NOMO-1 (cell line): Measurements from ENCODE around the gene SLC25A52.
"Not testable (repeated sequence)": the region's sequence is repeated elsewhere in the genome, so short reads cannot be mapped to it uniquely, and the experiment has no call there.

ENCODE experiments used
- DNase-seq, 2 experiments: peaks; one replicate each; lab custom pipeline; 2025; ENCODE audit not compliant: unreplicated experiment in 2 of 2; lab: John Stamatoyannopoulos, UW

The SLC25A52 gene, protein sequence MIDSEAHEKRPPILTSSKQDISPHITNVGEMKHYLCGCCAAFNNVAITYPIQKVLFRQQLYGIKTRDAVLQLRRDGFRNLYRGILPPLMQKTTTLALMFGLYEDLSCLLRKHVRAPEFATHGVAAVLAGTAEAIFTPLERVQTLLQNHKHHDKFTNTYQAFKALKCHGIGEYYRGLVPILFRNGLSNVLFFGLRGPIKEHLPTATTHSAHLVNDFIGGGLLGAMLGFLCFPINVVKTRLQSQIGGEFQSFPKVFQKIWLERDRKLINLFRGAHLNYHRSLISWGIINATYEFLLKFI

DNA sequence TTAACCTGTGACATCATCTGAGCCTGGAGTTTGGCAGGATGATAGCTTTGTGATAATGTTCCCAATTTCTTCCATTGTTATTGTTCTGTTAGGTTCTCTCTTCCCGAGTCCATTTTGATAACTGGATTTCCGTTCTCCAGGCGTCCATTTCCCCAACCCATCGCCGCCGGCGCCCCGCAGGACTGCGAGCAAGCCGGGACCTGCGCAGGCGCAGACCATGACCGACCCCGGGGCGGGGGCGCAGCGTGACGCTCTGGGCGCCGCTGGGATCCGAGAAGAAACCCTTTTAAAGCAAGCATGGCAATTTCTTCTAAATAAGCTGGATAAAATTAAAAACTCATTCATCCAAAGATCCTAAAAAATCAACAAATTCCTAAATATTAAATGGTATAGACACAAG lies at the start of gene SLC25A52:
Gene SLC25A52, minus strand, starts transcription at position 186 of the 400 bp plus-strand sequence. CDS start 219 bp downstream, outside the sequence.
- DNase-seq = no peak

DNA sequence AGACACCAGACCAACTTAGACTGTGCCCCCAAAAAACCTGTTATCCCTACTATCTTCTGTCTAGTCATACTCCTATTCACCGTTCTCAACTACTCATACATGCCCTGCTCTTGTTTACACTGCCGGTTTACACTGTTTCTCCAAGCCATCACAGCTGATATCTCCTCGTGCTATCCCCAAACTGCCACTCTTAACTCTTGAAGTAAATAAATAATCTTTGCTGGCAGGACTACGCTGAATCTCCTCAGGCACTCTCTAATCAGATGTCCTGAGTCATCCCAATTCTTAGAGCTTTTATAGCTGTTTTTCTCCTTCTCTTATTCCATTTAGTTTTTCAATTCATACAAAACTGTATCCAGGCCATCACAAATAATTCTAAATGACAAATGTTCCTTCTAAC lies 48.4 kb upstream of the SLC25A52 start:
- not testable (repeated sequence) for DNase-seq

DNA sequence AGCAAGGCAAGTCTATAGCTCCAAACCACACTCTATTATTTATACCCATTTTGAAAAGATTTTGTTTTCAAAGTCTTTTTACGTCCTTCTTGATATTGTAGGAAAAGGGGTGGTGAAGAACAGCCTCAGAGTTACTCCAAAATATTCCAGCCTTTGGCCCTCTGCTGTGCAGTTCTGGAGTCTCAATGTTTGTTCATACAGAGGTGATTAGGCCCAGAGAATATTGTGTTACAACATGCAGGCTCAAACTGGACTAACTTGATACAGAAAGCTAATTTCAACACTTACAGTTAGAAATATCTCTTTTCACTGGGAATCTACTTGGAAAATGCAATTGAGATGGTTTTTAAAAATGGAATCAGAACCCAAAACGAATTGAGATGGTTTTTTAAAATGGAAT lies 40.4 kb upstream of the SLC25A52 start:
- DNase-seq = no peak

DNA sequence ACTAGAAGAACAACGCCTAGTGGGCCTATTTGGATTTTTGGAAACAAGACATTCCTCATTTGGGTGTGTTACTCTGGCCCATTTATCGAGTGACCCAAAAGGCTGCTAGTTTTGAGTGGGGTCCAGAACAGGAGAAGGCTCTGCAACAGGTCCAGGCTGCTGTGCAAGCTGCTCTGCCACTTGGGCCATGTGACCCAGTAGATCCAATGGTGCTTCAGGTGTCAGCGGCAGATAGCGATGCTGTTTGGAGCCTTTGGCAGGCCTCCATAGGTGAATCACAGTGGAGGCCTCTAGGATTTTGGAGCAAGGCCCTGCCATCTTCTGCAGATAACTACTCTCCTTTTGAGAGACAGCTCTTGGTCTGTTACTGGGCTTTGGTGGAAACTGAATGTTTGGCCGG lies 38.6 kb upstream of the SLC25A52 start:
- DNase-seq = not testable (repeated sequence)

DNA sequence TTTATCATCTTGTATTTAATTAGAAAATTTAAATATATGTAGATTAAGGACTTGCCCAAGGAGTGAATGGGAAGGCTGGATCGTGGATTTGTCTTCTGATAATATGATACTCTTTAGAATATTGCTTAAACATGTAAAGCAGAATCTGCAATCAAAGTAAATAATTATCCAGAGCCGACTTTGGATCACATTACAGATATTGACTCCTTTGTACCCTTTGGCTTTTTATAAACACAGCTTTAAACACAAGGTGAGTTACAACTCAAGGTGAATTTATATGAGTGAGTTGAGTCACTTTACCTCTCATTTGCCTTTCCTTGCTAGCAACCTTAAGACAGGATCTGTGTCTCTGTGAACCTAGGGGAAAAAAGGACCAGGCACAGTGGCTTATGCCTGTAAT lies 37.7 kb upstream of the SLC25A52 start:
- no peak for DNase-seq

DNA sequence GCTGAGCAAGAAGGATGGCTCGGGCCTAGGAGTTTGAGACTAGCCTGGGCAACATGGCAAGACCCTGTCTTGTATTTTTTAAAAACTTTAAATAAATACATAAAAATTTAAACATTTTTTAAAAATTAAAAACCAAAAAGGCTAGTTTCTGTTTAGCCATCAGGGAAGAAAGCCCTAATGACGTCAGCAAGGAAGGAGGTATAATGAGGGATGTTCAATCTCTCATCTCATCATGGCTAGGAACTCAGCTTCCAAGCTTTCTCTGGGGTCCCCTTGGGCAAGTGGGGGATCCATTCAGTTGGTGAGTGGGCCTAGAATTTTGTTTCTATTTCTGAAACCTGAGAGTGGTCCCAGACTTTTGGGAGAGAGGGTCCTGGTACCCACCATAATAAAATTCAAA lies 35.1 kb upstream of the SLC25A52 start:
- DNase-seq = no peak

DNA sequence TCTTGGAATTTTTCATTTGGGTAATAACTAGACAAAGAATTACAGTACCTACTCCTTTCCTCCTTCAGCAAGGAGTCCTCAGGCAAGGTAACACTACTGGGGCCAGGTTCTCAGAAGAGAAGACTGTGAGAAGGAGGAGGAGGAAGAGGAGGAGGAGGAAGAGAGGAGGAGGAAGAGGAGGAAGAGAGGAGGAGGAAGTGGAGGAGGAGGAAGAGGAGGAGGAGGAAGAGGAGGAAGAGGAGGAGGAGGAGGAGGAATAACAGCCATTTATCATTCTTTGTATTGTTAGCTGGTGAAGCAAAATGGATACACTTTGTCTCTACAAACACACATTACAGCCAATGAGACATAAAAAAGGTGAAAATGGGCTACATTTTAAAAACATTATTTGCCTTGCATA lies 32.9 kb upstream of the SLC25A52 start:
- no peak for DNase-seq

DNA sequence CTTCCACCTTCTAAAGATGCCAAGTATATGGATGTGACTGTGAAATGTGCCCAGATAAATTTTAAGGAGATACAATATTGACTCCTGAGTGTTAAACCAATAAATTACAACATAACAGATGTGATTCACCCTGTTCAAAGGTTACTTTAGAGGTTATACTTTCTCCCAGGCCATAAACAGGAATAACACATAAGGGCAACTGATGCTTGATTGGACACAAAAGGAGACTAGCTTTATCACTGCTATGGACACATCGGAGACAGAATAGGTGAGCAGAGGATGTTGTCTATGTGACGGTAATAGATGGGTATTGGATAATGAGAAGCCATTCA lies 31.9 kb upstream of the SLC25A52 start:
- DNase-seq = no peak

DNA sequence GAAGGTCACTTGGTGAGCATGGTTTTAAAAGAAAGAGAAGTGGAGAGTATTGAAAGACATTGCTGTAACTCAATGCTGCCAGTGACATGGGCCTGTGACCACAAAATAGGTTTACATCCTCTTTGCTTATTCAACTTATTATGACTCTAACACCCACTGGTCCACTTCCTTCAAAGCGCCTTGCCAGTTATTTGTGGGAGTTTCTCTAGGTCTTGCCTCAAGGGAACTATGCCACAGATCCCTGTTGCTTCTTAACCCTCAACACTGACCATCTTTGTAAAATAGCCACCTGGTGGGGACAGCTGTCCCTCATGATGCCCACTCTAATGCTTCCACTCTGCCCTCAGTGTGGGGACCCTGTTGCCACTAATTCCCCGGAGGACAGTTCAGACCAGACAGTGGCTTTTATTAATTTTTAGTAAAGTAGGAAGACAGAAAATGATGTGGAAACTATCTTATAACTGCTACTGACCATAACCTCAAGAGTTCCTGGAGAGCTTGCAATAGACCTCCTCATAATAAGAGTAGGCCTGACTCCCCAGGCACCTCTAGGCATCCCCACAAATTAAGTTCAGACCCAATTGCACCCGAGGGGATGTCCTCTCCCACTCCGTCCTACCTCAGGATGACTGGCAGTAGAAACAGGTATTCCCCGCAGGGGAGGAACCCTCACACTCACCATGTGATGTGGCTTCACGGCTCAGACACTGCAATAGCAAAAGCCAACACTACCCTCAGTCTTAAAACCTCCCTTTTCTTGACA lies 31.3 kb upstream of the SLC25A52 start:
- DNase-seq = peak; percentile 80 to 94

DNA sequence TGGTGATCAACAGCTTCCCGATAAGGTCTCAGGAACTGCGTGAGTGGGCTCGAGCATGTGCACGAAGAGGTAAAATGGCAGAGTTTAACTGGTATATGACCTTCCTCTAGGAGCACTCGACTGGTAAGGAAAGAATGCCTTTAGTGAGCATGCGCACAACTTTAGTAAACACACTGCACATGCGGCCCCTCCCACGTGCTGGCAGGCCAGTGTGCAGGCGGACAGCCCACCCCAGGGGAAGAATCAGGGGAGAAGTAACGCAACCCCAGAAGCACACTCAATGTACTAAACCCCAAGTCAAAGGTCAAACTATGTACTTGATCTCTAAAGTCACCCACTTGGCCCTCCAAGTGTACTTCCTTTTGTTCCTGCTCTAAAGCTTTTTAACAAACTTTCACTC lies 28.7 kb upstream of the SLC25A52 start:
- no peak for DNase-seq

DNA sequence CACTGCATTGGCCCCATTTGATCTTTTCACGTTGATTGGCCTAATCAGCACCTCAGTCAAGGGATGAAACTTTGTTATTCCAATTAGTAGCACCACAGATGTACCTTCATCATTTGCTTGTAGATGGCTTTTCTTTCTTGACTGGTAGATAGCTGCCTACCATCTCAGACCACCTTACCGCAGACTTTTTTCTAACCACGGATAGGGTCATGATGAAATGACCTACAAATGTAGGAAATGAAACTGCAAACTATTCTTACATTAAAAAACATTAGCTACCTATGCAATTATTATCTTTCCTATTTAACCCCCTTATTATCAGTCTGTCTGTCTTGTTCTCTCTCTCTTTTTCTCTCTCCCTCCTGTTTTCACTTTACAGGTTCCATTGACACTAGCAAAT lies 22.4 kb upstream of the SLC25A52 start:
- DNase-seq = peak; percentile 18 to 61

DNA sequence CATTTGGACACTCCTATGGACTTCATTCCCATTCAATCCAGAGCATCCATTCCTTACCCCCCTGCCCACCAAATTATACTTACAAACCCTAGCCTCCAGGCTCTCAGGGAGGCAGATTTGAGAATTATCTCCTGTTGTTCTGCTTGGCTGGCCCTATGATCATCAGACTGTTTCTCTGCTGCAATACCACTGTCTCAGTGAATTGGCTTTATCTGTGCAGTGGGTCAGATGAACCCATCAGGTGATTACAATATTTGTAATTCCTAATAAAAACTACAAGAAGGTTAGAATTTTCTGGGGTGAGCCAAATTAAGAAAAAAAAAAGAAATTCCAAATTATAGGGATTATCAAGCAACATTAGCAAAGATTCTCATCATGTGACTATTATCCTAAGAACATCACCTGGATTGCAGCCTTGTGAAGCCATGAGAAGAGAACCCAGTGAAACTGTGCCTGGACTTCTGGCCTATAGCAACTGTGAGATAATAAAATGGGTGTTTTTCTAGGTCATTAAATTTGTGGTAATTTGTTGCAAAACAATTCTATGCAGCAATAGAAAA lies 17.8 kb upstream of the SLC25A52 start:
- no peak for DNase-seq

DNA sequence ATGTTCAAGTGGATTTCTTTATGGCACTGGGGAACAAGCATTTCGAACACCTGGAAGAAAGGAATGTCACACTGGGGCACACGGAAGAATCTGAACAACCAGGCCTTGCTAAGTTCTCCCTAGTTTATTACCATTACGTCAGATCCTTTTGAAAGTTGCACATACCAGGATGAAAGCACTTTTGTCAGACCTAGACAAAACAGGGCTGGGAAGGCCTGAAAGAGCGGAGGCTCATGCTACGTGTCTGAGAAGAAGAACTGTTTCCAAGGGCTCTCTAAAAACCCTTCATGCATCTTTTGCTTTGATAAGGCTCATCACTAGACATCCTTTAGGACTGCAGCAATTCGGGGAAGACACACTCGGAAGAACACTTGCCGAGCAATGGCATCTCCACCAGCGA lies 15.4 kb upstream of the SLC25A52 start:
- no peak for DNase-seq

DNA sequence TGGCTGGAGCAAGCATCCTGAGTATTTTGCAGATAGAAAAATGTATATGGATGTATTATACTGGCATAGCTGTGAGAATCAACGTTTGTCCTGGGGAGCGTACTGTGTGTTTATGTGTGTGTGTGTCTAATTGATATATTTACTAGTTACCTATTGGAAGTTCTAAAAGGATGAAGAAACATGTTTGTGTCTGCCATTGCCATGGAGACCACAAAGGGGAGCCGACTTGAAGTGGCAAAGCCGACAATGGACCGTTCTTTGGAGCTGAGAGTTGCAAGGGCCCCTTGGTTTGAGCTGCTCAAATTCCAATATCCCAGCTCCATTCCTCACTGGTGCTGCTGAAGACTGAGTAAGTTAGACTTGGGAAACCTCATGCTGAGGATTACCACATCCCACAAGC lies 14.3 kb upstream of the SLC25A52 start:
- DNase-seq = no peak

DNA sequence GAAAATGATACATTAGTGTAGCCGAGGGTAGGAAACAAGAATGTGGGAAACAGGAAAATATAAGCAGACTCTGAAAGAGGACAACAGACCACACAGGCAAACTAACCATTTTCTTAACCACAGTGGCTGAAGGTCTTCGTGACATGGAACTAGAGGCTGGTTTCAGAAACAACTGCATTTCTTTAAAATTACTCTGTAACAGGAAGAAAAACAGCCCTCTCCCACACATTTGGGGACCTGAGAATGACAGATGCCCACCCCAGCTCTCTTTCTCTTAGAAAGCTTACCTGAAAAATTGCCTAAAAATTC lies 13.8 kb upstream of the SLC25A52 start:
- DNase-seq = peak in 1 of 2 experiments; percentile 28

DNA sequence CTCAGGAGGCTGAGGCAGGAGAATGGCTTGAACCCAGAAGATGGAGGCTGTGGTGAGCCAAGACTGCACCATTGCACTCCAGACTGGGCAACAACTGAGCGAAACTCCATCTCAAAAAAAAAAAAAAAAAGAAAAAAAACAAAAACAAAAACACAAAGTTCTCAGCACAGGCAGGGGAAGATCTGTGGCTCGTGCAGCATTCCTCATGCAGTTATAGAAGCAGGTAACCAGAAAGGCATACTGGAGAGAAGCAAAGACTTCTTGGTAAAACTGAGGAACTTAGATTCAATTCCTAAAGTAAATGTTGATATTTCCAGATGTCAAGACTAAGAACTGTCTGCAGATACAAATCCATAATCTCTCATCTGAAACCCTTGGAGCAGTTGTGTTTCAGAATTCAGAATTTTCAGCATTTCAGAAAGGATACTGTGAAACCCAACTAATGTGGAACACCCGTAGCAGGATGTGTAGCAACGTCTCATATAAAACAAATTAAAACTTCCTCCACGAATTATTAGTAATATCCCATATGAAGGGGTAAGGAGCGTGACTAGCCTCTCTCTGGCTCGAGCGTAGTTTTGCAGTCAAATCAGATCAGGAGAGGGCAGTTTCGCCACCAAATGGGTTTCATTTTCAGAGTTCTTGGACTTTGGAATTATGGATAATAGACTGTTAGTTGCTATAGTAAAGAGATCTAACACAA lies 13.2 kb upstream of the SLC25A52 start:
- peak in 1 of 2 experiments; percentile 28 for DNase-seq

DNA sequence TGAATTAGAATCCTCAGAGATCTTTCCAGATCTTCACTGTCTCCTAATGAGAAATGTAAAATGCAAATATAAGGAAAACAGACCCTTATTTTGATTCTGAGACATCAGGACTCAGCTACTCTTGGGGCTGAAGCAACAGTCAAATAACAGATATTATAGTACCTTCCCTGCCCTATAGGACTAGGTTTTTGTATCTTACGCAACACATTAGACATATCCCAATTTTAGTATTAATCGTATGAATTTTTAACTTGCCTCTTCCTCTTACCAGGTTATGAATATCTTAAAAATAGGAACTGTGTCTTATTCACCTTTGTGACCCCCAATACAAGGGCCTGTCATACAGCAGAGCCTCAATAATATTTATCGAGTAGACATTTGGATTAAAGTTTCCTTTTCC lies 12.0 kb upstream of the SLC25A52 start:
- no peak for DNase-seq

DNA sequence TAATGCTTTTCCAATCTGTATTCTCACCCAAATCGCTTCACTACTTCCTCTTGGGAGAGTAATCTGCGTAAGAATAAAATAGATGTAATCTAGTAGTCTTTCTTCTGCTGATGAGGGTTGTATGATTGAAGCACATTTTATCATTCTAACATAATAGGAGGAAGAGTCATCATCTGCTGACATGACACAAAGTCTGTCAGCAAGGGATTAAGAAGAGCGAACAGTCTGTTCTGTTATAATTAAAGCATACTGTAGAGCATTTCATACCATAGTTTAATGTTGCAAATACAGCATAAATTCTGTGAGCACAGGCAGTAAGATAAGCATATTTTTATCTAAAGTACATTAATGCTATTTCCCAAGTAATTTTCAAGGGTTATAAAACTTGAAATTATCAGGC lies 10.4 kb downstream of the SLC25A52 start:
- no peak for DNase-seq

DNA sequence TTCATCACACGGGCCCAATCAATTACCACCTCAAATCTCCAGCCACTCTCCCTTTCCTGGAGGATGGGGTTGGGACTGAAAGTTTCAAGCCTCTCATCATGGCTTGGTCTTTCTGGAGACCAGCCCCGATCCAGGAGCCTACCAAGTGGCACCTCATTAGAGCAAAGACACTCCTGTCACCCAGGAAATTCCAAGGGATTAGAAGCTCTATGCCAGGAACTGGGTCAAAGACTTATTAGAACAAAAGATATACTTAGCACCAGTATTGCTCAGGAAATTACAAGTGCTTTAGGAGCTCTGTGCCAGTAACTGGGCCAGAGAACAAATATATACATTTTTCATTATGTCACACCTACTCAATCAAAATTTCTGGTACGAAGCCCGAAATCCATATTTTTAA lies 14.3 kb downstream of the SLC25A52 start:
- DNase-seq = no peak

DNA sequence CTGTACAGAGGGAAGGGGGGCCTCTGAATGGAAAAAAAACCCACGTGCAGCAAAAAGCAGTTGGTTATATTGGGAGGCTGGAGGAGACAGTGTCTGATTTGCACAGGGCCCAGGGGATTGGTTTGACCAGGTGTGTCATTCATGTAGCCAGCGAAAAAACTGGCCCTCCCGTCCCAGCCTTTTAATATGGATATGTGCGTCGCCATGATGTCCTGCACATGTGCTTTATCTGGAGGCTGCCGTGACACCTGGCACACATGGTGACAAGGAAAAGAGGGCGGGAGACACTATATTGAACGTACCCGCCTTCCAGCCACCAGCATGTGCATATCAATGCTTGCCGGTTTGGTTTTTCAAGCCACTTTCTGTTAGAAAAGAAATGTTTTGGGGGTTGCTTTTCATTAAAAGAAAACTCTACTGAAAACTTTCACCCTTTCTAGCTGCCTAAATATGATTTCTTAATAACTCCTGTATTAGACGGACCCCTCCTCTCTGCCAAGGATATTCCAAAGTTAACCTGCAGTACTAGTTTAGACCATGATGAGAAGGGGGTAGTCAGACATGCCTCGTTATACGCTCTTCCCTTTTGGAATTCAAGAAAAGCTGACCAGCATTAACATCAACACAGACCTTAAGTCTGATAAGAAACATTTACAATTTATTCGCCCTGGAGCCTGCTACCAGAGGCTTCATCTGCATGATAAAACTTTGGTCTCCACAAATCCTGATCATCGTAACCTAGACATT lies 16.2 kb downstream of the SLC25A52 start:
- DNase-seq = no peak

DNA sequence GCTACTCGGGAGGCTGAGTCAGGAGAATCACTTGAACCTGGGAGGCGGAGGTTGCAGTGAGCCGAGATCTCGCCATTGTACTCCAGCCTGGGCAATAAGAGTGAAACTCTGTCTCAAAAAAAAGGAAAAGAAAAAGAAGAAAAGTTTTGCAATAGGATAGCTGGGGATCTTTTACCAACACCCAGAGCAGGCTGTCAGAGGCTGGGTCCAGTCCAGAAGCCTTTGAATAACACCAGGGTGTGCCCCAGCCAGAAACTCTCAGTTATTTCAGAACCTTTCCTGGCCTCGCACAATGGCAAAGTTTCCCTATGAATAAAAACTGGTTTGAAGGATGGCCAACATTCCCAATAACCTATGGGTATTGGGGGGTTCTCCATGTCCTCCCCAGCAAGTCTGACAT lies 17.1 kb downstream of the SLC25A52 start:
- DNase-seq = not testable (repeated sequence)
